IPS-NIHi11 (cell line): ENCODE results near the gene NYNRIN.
"Not testable (repeated sequence)": the region's sequence is repeated elsewhere in the genome, so short reads cannot be mapped to it uniquely, and the experiment has no call there.

Source experiments
- DNase-seq: peaks from one replicate; pipeline ENCODE4 v3.0.0; 2012; ENCODE audit warnings: mixed read lengths, low spot score

The NYNRIN gene

DNA sequence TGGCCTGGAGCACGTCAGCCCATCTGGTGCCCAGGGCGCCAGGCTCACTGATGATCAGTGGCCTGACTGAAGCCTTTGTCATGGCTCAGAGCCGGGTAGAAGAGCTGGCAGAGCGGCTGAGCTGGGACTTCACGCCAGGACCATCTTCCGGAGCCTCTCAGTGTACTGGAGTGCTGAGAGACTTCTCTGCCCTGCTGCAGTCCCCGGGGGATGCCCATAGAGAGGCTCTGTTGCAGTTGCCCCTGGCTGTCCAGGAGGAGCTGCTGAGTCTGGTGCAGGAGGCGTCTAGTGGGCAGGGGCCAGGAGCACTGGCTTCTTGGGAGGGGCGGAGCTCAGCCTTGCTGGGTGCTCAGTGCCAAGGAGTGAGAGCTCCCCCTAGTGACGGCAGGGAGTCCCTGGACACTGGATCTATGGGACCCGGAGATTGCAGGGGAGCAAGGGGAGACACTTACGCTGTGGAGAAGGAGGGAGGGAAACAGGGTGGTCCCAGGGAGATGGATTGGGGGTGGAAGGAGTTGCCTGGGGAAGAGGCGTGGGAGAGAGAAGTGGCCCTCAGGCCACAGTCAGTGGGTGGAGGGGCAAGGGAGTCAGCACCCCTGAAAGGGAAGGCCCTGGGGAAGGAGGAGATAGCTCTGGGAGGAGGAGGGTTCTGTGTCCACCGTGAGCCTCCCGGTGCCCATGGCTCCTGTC lies 32.9 kb downstream of the NYNRIN start:
- DNase-seq: peak; percentile 90

DNA sequence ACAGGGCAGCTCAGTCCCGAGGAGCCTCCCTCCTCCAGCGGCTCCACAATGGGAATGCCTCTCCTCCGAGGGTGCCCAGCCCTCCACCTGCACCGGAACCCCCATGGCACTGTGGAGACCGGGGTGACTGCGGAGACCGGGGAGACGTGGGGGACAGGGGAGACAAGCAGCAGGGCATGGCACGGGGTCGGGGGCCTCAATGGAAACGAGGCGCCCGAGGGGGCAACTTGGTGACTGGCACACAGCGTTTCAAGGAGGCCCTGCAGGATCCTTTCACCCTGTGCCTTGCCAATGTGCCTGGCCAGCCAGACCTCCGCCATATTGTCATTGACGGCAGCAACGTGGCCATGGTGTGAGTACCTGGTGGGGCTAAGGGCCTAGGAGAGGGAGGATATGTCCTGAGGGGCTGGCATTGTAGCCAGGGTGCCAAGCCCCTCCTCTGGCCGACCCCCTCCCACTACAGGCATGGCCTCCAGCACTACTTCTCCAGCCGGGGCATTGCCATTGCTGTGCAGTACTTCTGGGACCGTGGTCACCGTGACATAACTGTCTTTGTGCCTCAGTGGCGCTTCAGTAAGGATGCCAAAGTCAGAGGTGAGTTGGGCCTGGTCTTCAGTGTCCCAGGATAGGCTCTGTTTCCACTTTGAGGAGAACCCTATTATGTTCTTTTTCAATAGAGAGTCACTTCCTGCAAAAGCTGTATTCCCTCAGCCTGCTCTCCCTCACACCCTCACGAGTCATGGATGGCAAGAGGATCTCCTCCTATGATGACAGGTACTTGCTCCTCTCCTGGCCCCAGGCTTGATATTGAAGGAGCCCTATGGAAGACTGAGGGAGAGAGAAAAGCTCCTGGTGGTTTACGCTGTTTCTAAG lies 33.7 kb downstream of the NYNRIN start:
- no peak for DNase-seq

DNA sequence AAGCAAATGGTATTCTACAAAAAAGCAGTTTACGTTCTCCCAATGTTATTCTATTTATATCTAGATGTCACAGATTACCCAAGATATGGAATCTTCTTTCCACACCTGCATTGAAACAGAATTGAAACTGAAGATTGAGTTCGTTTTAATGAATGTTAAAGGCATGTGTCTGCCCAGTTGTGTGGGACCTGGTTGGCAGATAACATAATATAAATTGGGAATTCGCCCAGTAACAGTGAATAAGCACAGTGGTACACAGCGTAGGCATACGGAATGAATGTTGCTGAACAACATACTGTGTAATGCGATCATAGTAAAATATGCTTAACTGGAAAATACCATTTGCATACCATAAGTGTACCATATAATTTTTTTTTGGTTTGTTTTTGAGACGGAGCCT lies 35.2 kb downstream of the NYNRIN start:
- DNase-seq: no peak

- no peak for DNase-seq
Measured at GRCh38 chr14:24434676-24435075, 35.9 kb downstream of the NYNRIN start.

- DNase-seq: no peak
Measured at GRCh38 chr14:24435192-24435810, 36.5 kb downstream of the NYNRIN start.

DNA sequence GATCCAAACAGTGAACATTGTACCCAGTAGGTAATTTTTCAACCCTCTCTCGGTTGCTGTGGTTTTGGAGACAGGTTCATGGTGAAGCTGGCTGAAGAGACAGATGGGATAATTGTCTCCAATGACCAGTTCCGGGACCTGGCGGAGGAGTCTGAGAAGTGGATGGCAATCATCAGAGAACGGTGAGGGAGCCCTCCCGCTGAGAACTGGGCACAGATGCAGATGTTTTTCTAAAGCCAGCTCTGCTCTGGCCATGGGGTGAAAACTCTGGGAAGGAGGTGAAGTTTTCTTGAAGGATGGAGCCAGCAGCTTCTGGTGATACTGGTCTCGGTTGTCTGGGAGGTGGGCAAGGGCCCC lies 37.2 kb downstream of the NYNRIN start:
- no peak for DNase-seq

DNA sequence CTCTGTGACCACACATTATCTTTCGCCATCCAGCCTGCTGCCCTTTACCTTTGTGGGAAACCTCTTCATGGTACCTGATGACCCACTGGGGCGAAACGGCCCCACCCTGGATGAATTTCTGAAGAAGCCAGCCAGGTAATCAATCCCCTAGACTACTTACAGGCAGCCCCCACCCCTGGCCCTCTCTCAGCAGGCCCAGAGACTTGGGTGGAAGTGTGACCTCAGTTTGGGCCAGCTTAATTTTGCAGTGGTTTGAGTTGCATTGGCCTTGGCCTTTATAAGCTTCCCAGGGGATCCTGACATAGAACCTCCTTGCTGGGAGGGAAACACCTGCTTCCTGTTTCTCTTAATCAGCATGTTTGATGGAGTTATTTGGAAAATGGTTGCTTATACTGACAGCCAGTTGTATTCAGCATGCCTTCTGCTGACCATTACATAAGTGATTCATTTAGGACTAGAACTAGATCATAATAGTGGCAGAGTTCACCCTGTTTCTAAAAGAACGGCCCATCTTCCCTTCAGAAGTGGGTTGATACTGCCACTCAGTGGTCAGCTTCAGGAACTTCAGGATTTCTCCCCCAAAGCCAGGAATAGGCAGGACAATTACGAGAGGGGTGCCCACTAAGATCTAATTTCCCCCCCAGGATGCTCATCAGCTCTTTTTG lies 37.7 kb downstream of the NYNRIN start:
- peak; percentile 67 for DNase-seq

DNA sequence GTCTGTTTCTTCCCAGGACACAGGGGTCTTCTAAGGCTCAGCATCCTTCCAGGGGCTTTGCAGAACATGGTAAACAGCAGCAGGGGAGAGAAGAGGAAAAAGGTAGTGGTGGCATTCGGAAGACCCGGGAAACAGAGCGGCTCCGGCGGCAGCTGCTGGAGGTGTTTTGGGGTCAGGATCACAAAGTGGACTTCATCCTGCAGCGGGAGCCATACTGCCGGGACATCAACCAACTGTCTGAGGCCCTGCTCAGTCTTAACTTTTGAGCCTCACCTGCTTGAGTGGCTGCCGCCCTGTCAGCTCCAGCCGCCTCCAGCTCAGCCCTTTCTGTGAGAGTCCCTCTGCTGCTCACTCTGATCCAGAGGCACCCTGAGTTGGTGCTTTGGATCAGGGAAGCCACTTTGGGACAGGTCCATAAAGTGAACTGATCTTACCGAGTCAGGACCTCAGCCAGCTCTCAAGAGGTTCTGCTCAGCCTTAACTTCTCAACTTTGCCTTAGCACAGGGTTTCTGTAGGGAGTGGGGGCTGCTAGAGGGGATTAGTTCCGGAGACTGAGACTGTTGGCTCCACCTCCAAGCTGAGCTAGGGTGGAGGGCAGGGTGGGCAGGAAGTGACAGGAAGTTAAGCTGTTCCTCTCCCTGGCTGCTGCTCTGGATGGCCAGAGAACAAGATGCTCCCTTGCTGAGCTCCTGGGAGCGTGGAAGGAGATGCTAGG lies 38.4 kb downstream of the NYNRIN start:
- no peak for DNase-seq

GRCh38 chr14:24437736-24438067 lies 38.9 kb downstream of the NYNRIN start:
- DNase-seq: no peak

GRCh38 chr14:24438223-24439097 lies 39.7 kb downstream of the NYNRIN start:
- no peak for DNase-seq

- DNase-seq: no peak
Measured at GRCh38 chr14:24439257-24439656, 40.5 kb downstream of the NYNRIN start.

- DNase-seq: no peak
Measured at GRCh38 chr14:24439830-24440605, 41.2 kb downstream of the NYNRIN start.

GRCh38 chr14:24440606-24441399 lies 42.0 kb downstream of the NYNRIN start:
- no peak for DNase-seq

DNA sequence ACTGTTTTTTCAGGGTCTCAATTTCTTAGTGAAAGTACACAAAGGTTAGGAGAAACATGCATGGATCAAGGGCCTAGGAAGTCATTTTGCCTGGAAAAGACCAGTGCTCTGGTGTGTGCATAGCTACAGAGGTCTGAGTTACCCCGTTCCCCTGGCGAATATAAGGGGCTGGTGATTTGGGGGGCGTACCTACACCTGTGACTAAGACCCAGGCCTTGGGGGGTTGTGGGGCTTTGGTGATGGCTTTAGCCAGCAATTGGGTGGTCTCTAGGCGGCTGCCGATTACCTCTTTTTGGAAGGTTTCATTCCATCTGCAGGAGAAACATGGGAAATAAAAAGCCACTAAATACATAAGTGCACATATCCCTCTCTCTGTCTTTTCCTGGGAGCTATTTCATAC lies 42.7 kb downstream of the NYNRIN start:
- DNase-seq: no peak

DNA sequence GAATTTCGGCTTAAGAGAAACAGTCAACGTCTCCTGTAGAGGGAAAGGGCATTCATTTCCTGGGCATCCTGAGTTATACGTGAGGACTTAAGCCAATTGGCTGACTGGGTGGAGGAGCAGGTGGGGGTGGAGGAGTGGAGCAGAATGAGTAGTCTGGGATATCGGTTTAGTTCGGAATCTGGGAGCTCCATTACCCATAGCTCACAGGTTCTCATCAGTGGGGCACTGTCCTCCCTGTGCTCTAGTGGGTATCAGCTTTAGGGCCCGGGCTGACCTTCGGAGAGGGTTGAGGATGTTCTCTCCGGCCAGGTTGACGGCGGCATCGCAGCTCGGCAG lies 43.1 kb downstream of the NYNRIN start:
- no peak for DNase-seq

DNA sequence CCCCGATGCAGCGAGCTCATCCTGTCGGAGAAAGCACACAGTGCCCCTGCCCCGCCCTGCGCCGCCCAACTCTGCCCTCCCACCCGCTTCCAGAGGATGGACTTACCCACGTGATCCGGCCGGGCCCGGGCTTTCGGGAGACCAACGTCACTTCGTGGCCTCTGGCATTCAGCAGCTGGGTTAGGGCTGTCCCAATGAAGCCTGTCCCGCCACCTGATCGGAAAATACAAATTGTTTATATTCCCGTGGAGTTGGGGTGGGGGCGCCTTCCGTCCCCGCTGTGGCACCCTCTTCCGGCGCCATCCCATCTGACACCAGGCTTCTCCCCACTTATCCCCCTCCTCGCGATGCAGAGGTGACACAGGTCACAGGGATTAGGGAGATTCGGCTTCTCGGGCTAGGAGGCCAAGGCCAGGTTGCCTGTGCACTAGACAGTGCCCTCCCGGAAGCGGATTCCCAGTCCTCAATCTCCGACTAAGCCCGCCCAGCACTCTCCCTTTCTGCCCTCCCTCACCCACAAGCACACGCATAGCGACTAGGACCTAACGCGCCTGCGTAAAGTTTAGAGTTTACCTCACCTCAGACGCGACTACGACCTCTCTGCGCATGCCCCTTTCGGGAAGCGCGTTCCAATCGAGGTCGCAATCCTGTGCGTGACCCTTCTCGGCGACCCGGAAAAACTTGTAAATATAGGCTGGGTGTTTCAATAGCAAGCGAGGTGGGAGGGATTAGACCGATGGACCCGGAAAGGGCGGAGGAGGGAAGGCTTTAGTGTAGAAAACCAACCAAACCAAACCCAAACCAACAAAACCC lies 43.6 kb downstream of the NYNRIN start, which contains the start of gene SDR39U1:
Gene SDR39U1, minus strand, starts transcription at position 537 of the 813 bp plus-strand sequence. Its CDS starts 7 bp downstream, at position 530.
- peak; percentile 93 for DNase-seq

- no peak for DNase-seq
Measured at GRCh38 chr14:24443053-24443665, 44.4 kb downstream of the NYNRIN start.

- DNase-seq: not testable (repeated sequence)
Measured at GRCh38 chr14:24450828-24451227, 52.0 kb downstream of the NYNRIN start.
